H1 (cell line): Measurements from ENCODE around the gene AIF1. TPM values are rescaled to one million over a fixed set of nuclear protein-coding genes. Genes with fewer than 3 reads are reported as not detected.

Source experiments
- CTCF ChIA-PET: fragments of 300-600 bp; sonication (Branson Sonifier 250); formaldehyde crosslinking; loops from one replicate; lab custom pipeline; 2021; ENCODE audit not compliant: partially characterized antibody; lab: Charles Lee
- POLR2A ChIA-PET: fragments of 300-600 bp; sonication (Branson Sonifier 250); formaldehyde crosslinking; loops from one replicate; lab custom pipeline; 2021; ENCODE audit warnings: inconsistent platforms; ENCODE audit not compliant: partially characterized antibody; lab: Charles Lee
- DNase-seq, 2 experiments: peaks; one replicate each; pipeline versions ENCODE4 v3.0.0 to v3.0.0-alpha.2; 2010 to 2022; ENCODE audit warnings: low spot score in 2 of 2, low read depth in 1 of 2, mixed read lengths in 1 of 2
- FAIRE-seq: peaks from 2 replicates; lab custom pipeline; 2011; peaks lifted over from hg19 to GRCh38; lab: Jason Lieb, UNC
- H2AFZ ChIP-seq: 2 replicates; pipeline ENCODE4 v1.8.1; 2012; ENCODE audit warnings: low read length, inconsistent platforms
- H2AK5ac ChIP-seq: 2 replicates; pipeline ENCODE4 v1.6.1; 2013; ENCODE audit warnings: low read depth, low read length
- H2BK120ac ChIP-seq: replicated peaks from 2 replicates; pipeline ENCODE3; 2013; ENCODE audit warnings: low read depth, low read length, inconsistent platforms
- H2BK12ac ChIP-seq: 2 replicates; pipeline ENCODE4 v1.6.1; 2013; ENCODE audit warnings: low read depth, low read length
- H2BK15ac ChIP-seq: 2 replicates; pipeline ENCODE4 v1.6.1; 2013; ENCODE audit warnings: low read length
- H2BK20ac ChIP-seq: 2 replicates; pipeline ENCODE4 v1.6.1; 2013; ENCODE audit warnings: low read length
- H2BK5ac ChIP-seq: 2 replicates; pipeline ENCODE4 v1.6.1; 2013; ENCODE audit warnings: low read depth, low read length
- H3K14ac ChIP-seq: 2 replicates; pipeline ENCODE4 v1.6.1; 2013; ENCODE audit warnings: inconsistent platforms; ENCODE audit not compliant: insufficient read length
- H3K18ac ChIP-seq: 2 replicates; pipeline ENCODE4 v1.6.1; 2013; ENCODE audit warnings: low read length; ENCODE audit errors: extremely low read depth
- H3K23ac ChIP-seq: 2 replicates; pipeline ENCODE4 v1.6.1; 2013; ENCODE audit warnings: inconsistent platforms; ENCODE audit not compliant: insufficient read length
- H3K23me2 ChIP-seq: 2 replicates; pipeline ENCODE4 v1.6.1; 2013; ENCODE audit warnings: low read depth, low read length
- H3K27ac ChIP-seq: 2 replicates; pipeline ENCODE4 v1.6.1; 2011; ENCODE audit warnings: low read depth, low read length, inconsistent platforms
- H3K27me3 ChIP-seq, 4 experiments: replicated peaks in 1 of 4; 1 replicate in 1 of 4; 2 replicates in 3 of 4; pipeline versions ENCODE4 v1.6.1 to v1.8.1; 2011 to 2013; ENCODE audit warnings: low read length in 3 of 4, mild to moderate bottlenecking in 3 of 4, inconsistent platforms in 2 of 4, mixed read lengths in 2 of 4, moderate library complexity in 1 of 4; ENCODE audit not compliant: control insufficient read depth in 3 of 4, insufficient read depth in 3 of 4; ENCODE audit errors: extremely low read depth in 1 of 4
- H3K36me3 ChIP-seq, 4 experiments: 2 replicates each; pipeline versions ENCODE4 v1.6.1 to v1.8.1; 2011 to 2013; ENCODE audit warnings: mild to moderate bottlenecking in 4 of 4, low read length in 3 of 4, moderate library complexity in 2 of 4, control low read depth in 1 of 4, inconsistent platforms in 1 of 4; ENCODE audit not compliant: insufficient read depth in 4 of 4, control insufficient read depth in 2 of 4
- H3K4ac ChIP-seq: replicated peaks from 2 replicates; pipeline ENCODE3; 2013; ENCODE audit warnings: low read length, low read depth, mixed read lengths, inconsistent platforms; ENCODE audit not compliant: insufficient read length
- H3K4me1 ChIP-seq, 4 experiments: replicated peaks in 1 of 4; 1 replicate in 1 of 4; 2 replicates in 3 of 4; pipeline versions ENCODE4 v1.6.1 to v1.8.1; 2011 to 2013; ENCODE audit warnings: low read length in 3 of 4, inconsistent platforms in 2 of 4, mixed read lengths in 1 of 4; ENCODE audit not compliant: insufficient read depth in 4 of 4, control insufficient read depth in 3 of 4
- H3K4me2 ChIP-seq, 2 experiments: 2 replicates each; pipeline versions ENCODE4 v1.6.1 to v1.8.1; 2011 to 2013; ENCODE audit warnings: low read depth in 2 of 2, low read length in 2 of 2, control low read depth in 1 of 2, inconsistent platforms in 1 of 2, mild to moderate bottlenecking in 1 of 2; ENCODE audit not compliant: insufficient read depth in 1 of 2
- H3K4me3 ChIP-seq, 4 experiments: fragments of 200-600, 300-600 bp in 1 of 4; sonication (generic), shearing (Covaris generic), sonication (Bioruptor Twin) in 1 of 4; 2 replicates each; pipeline versions ENCODE4 v1.5.1 to v1.8.1; 2011 to 2016; ENCODE audit warnings: low read length in 4 of 4, low read depth in 3 of 4, control low read depth in 2 of 4, inconsistent platforms in 2 of 4, mild to moderate bottlenecking in 2 of 4, mixed read lengths in 1 of 4, moderate library complexity in 1 of 4; ENCODE audit not compliant: insufficient read depth in 2 of 4; ENCODE audit errors: extremely low read depth in 1 of 4
- H3K56ac ChIP-seq: replicated peaks from 2 replicates; pipeline ENCODE3; 2013; ENCODE audit warnings: low read depth, mild to moderate bottlenecking, mixed read lengths, low read length, inconsistent platforms; ENCODE audit not compliant: insufficient read length
- H3K79me1 ChIP-seq: 2 replicates; pipeline ENCODE4 v1.6.1; 2013; ENCODE audit warnings: low read depth, low read length, control low read depth
- H3K79me2 ChIP-seq, 2 experiments: 2 replicates each; pipeline versions ENCODE4 v1.6.1 to v1.8.1; 2012 to 2013; ENCODE audit warnings: low read length in 2 of 2, mild to moderate bottlenecking in 2 of 2, inconsistent platforms in 1 of 2; ENCODE audit not compliant: insufficient read depth in 2 of 2, control insufficient read depth in 1 of 2
- H3K9ac ChIP-seq, 4 experiments: replicated peaks in 1 of 4; 1 replicate in 1 of 4; 2 replicates in 3 of 4; pipeline versions ENCODE4 v1.6.1 to v1.8.1; 2011 to 2013; ENCODE audit warnings: low read depth in 3 of 4, low read length in 3 of 4, control low read depth in 2 of 4, mild to moderate bottlenecking in 2 of 4, moderate library complexity in 2 of 4, inconsistent platforms in 1 of 4; ENCODE audit errors: extremely low read depth in 1 of 4
- H3K9me3 ChIP-seq, 2 experiments: 2 replicates each; pipeline versions ENCODE4 v1.6.1 to v1.8.1; 2012 to 2013; ENCODE audit warnings: mild to moderate bottlenecking in 2 of 2, moderate library complexity in 2 of 2, control low read depth in 1 of 2, inconsistent platforms in 1 of 2, low read depth in 1 of 2, low read length in 1 of 2, mixed read lengths in 1 of 2; ENCODE audit not compliant: insufficient read depth in 2 of 2
- H4K20me1 ChIP-seq, 2 experiments: replicated peaks in 1 of 2; 2 replicates each; pipeline versions ENCODE3 to v1.8.1; 2011 to 2013; ENCODE audit warnings: inconsistent platforms in 2 of 2, low read length in 2 of 2, mild to moderate bottlenecking in 1 of 2; ENCODE audit not compliant: insufficient read depth in 2 of 2, control insufficient read depth in 1 of 2
- H4K5ac ChIP-seq: 2 replicates; pipeline ENCODE4 v1.6.1; 2013; ENCODE audit warnings: low read length, low read depth, mixed read lengths, inconsistent platforms; ENCODE audit not compliant: insufficient read length
- H4K8ac ChIP-seq: 2 replicates; pipeline ENCODE4 v1.8.0; 2013; ENCODE audit warnings: mild to moderate bottlenecking, moderate library complexity, low read length, inconsistent platforms; ENCODE audit not compliant: insufficient read depth; ENCODE audit errors: extremely low read depth
- H4K91ac ChIP-seq: replicated peaks from 2 replicates; pipeline ENCODE3; 2013; ENCODE audit warnings: low read length, mixed read lengths, inconsistent platforms; ENCODE audit not compliant: insufficient read length
- ATF3 ChIP-seq: IDR thresholded peaks from 2 replicates; pipeline ENCODE4 v1.6.1; 2011; ENCODE audit warnings: low read depth, mild to moderate bottlenecking, low read length; ENCODE audit not compliant: insufficient read depth
- CEBPB ChIP-seq: IDR thresholded peaks from 2 replicates; pipeline ENCODE4 v1.6.1; 2012; ENCODE audit warnings: low read depth, low read length
- CTBP2 ChIP-seq: IDR thresholded peaks from 2 replicates; pipeline ENCODE4 v1.7.0; 2011; ENCODE audit warnings: borderline replicate concordance, mild to moderate bottlenecking, moderate library complexity, mixed read lengths, low read length; ENCODE audit not compliant: insufficient read depth, insufficient read length
- NRF1 ChIP-seq: IDR thresholded peaks from 2 replicates; pipeline ENCODE4 v1.6.1; 2011; ENCODE audit warnings: mild to moderate bottlenecking, low read depth, low read length, improper control_type of control experiment
- POLR2A ChIP-seq, 2 experiments: IDR thresholded peaks; 1 replicate in 1 of 2; 2 replicates in 1 of 2; pipeline ENCODE4 v1.6.1; 2011; ENCODE audit warnings: low read depth in 2 of 2, low read length in 2 of 2, mild to moderate bottlenecking in 2 of 2; ENCODE audit errors: control extremely low read depth in 1 of 2
- POU5F1 ChIP-seq: IDR thresholded peaks from 2 replicates; pipeline ENCODE4 v1.6.1; 2011; ENCODE audit warnings: low read depth, mild to moderate bottlenecking, low read length, moderate library complexity
- RAD21 ChIP-seq, 2 experiments: IDR thresholded peaks in 1 of 2; conservative IDR thresholded peaks in 1 of 2; 2 replicates each; pipeline ENCODE4 v1.6.1; 2011; ENCODE audit warnings: low read depth in 2 of 2, low read length in 2 of 2, improper control_type of control experiment in 1 of 2, inconsistent platforms in 1 of 2, mild to moderate bottlenecking in 1 of 2, moderate library complexity in 1 of 2
- SIRT6 ChIP-seq: IDR thresholded peaks from one replicate; pipeline ENCODE4 v1.7.1; 2012; ENCODE audit warnings: low read length, inconsistent platforms
- SP2 ChIP-seq: IDR thresholded peaks from 2 replicates; pipeline ENCODE4 v1.6.1; 2012; ENCODE audit warnings: mild to moderate bottlenecking, low read length, inconsistent platforms
- TEAD4 ChIP-seq: IDR thresholded peaks from 2 replicates; pipeline ENCODE4 v1.6.1; 2012; ENCODE audit warnings: low read depth, low read length, inconsistent platforms, mixed read lengths
- WGBS, 2 experiments: shearing (Covaris generic) in 1 of 2; methylation state at CpG; one replicate each; pipeline versions ENCODE4 v1.1.6 to v1.1.7; 2013 to 2015; ENCODE audit warnings: low lambda C conversion rate in 2 of 2, mixed read lengths in 2 of 2, inconsistent platforms in 1 of 2, low coverage in 1 of 2, missing lambda C conversion rate in 1 of 2; ENCODE audit not compliant: insufficient replicate concordance in 2 of 2, insufficient coverage in 1 of 2, insufficient read length in 1 of 2; ENCODE audit errors: extremely low coverage in 1 of 2, missing lambda C conversion rate in 1 of 2; 5-methylcytosine and 5-hydroxymethylcytosine counted together
- polyA plus RNA-seq, 7 experiments: library from polyadenylated mRNA; depleted of rRNA in 3 of 7; stranded (reverse) in 5 of 7; unstranded in 2 of 7; fragments of >200 nt in 5 of 7; fragments of 200-250 nt in 2 of 7; gene quantifications; 1 replicate in 5 of 7; 2 replicates in 1 of 7; 4 replicates in 1 of 7; pipeline versions ENCODE4 v1.2.1 to v1.2.3, GENCODE V29; 2011 to 2013; ENCODE audit warnings: missing spikeins in 2 of 7, mixed read lengths in 2 of 7
- total RNA-seq: library from RNA; stranded (reverse); fragmentation: NEBNext Ultra II Directional; extraction: Animal tissue kit (Norgen Biotek cat#: 25700); gene quantifications from 2 replicates; pipeline ENCODE4 v1.2.1, GENCODE V29; 2021

AIF1 gene
- total and polyA plus RNA-seq, 2 of the 8 experiments (the other 6 are each of a cell fraction or from before 2014, with no cell fraction given): 6.3 to 9.8 TPM

DNA sequence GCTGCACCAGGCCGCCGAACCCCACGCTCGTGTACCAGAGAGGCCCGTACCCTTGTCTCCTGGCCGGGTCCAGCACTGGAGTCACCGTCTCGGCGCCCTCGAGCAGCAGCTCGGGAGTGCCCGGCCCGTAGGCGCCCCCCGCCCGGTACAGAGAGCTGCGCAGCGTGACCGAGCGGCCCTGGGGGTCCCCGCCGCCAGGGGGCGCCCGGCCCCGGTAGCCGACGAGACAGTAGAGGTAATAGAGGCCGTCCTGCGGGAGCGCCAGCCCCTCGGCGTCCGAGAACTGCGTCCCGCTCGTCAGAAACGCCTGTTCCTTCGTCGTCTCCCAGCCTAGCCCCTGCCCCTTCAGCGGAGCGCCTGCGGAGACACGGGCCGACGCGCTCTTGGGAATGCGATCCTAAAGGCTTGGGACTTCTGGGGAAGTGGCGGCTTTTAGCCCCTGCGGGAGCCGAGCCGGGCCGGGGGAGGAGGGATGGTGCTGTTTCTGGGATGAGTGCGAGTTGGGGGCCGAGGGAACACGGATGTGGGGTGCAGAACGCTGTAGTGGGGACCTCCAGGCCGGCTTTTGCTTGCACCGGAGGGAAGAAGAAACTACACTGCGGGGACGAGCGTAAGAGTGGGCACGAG, 34.1 kb upstream of the AIF1 start:
- Histone ChIP-seq H4K5ac (no peak overlapping the region), H3K79me1 (no peaks in the 10 kb centered on the region), H2AFZ (peak overlapping the region; percentile 94), H3K27me3 (peaks cover 0 to 8% (median 7%) of the 10 kb centered on the region in 4 experiments; a peak in 5 of 7 replicates), H3K4me2 (peak overlapping the region; percentile 62 to 84), H4K20me1 (no peaks in the 10 kb centered on the region), H4K8ac (peak overlapping the region; percentile 58; the same call in 1 of the 2 replicates), H2AK5ac (no peak overlapping the region), H3K23me2 (peaks cover 9% of the 10 kb centered on the region; the same call in 1 of the 2 replicates), H2BK15ac (peak overlapping the region; percentile 31; the same call in 1 of the 2 replicates), H3K4me1 (peaks cover 0 to 6% (median 6%) of the 10 kb centered on the region in 4 experiments; a peak in 6 of 7 replicates), H3K4me3 (peak overlapping the region; percentile 54 to 89 (median 80)), H2BK120ac (no peak overlapping the region), H2BK5ac (peak overlapping the region; percentile 75; the same call in 1 of the 2 replicates), H3K4ac (peak overlapping the region; percentile 61), H2BK12ac (peak overlapping the region; percentile 60; the same call in 1 of the 2 replicates), H3K27ac (no peak overlapping the region), H3K56ac (peak overlapping the region; percentile 32), H3K14ac (no peak overlapping the region), H3K9me3 (no peaks in the 10 kb centered on the region), H3K9ac (peak overlapping the region; percentile 22 to 57 (median 44); a peak in 6 of 7 replicates), H3K36me3 (no peaks in the 10 kb centered on the region), H4K91ac (peak overlapping the region; percentile 61), H3K23ac (no peak overlapping the region), H2BK20ac (0 out of 2 replicates have a peak overlapping the region, but pooled peaks have one; percentile 3), H3K18ac (peak overlapping the region; percentile 93), H3K79me2 (no peaks in the 10 kb centered on the region)
- ChIA-PET CTCF (interaction anchor here (0.7 to 19.2 kb wide), 14 partner anchors 12 to 160 kb away, joined by 3 to 640 read pairs (median 6); partner anchors contain the start of genes ATP6V1G2, DDX39B, LST1 and LTB), POLR2A (interaction anchor here (1.0 to 12.2 kb wide), 15 partner anchors 9 to 139 kb away, joined by 3 to 110 read pairs (median 5); partner anchors contain the start of genes ATP6V1G2, C6orf47, DDX39B and MCCD1)
- FAIRE-seq (no peak), DNase-seq (peak; percentile 38 to 96)
- WGBS, 2 experiments: 4% methylated on average over 57 of the region's 62 CpGs; no CpG with 5 or more reads in 1 of the 2 experiments
- TF ChIP-seq NRF1 (no peak), CEBPB (no peak), RAD21 (IDR thresholded peaks at IDR 0.05 in 1 of 2, conservative IDR thresholded peaks at IDR 0.05 in 1 of 2; ENCODE audit: low read depth in 2 of 2, low read length in 2 of 2) (peak; percentile 39 to 66), SP2 (no peak), ATF3 (no peak), TEAD4 (no peak), POLR2A (IDR thresholded peaks at IDR 0.05; ENCODE audit: control extremely low read depth in 1 of 2, low read depth in 2 of 2, low read length in 2 of 2) (0 out of 3 replicates have a peak, but pooled peaks of 1 of the 2 experiments have one; percentile 18), POU5F1 (no peak), CTBP2 (no peak), SIRT6 (no peak)
